Activated CD8-positive, alpha-beta memory T cell treated with anti-CD3 and anti-CD28 coated beads, Interleukin-2, amount 10 ng/mL, durations not matched to agents 7 days and 5 days (primary cell): ENCODE measurements around the gene CIP2A. TPM values are rescaled to one million over a fixed set of nuclear protein-coding genes. Genes with fewer than 3 reads are reported as not detected.
A peak's percentile ranks its signal among the peaks of the same experiment; 100 is the strongest.
"Not testable (repeated sequence)": the region's sequence is repeated elsewhere in the genome, so short reads cannot be mapped to it uniquely, and the experiment has no call there.

Experiments used
- ATAC-seq: fragments of 150-1000 bp; cut with Tn5 transposase; one replicate; pipeline ENCODE4 v1.10.0; 2021; ENCODE audit warnings: moderate library complexity
- CTCF ChIA-PET: fragments of 350-600 bp; sonication (Branson Sonifier 250); formaldehyde crosslinking; loops from one replicate; lab custom pipeline; 2021; ENCODE audit warnings: antibody characterized with exemption; lab: Charles Lee
- DNase-seq: peaks from one replicate; pipeline ENCODE4 v3.0.0-alpha.2; 2020
- H3K27ac Mint-ChIP-seq: one replicate; pipeline ENCODE4 v1.8.0; 2021; ENCODE audit warnings: mild to moderate bottlenecking, mixed read lengths
- H3K27me3 Mint-ChIP-seq: one replicate; pipeline ENCODE4 v1.8.0; 2021; ENCODE audit warnings: mixed read lengths
- H3K36me3 Mint-ChIP-seq: one replicate; pipeline ENCODE4 v1.8.0; 2021; ENCODE audit warnings: mild to moderate bottlenecking, mixed read lengths
- H3K4me1 Mint-ChIP-seq: one replicate; pipeline ENCODE4 v1.8.0; 2021; ENCODE audit warnings: mixed read lengths
- H3K4me3 Mint-ChIP-seq: one replicate; pipeline ENCODE4 v1.8.0; 2021; ENCODE audit warnings: mild to moderate bottlenecking, moderate library complexity, mixed read lengths
- H3K9me3 Mint-ChIP-seq: one replicate; pipeline ENCODE4 v1.8.0; 2022; ENCODE audit warnings: low read depth, mixed read lengths
- total RNA-seq, 2 experiments: library from RNA; stranded (reverse); gene quantifications; one replicate each; pipeline ENCODE4 v1.2.3, GENCODE V29; 2021

Gene CIP2A
- total RNA-seq: 10 to 100 TPM; 66.6 to 71.3 TPM

GRCh38 chr3:108589081-108589997 lies at the start of gene CIP2A, which contains the start of gene DZIP3:
TSS of gene CIP2A (minus strand) at chr3:108589438. CDS start at chr3:108589375, 63 bp downstream.
TSS of gene DZIP3 (plus strand) at chr3:108589722. CDS start at chr3:108605407, 15,685 bp downstream.
- CTCF ChIA-PET: interaction anchor here (1.0 to 3.6 kb wide), 8 partner anchors 10 to 326 kb away, joined by 3 to 39 read pairs (median 6); no protein-coding TSS in a partner anchor
- peaks cover 52% of the 10 kb centered on the region for H3K4me1 Mint-ChIP-seq

GRCh38 chr3:108629974-108630373 lies 40.7 kb upstream of the CIP2A start:
- no peak overlapping the region for H3K4me3 Mint-ChIP-seq
- no peak for DNase-seq
- CTCF ChIA-PET: no interaction called here
- no peak overlapping the region for H3K27ac Mint-ChIP-seq
- H3K36me3 Mint-ChIP-seq: peaks cover 19% of the 10 kb centered on the region
- H3K9me3 Mint-ChIP-seq: no peaks in the 10 kb centered on the region
- no peaks in the 10 kb centered on the region for H3K4me1 Mint-ChIP-seq
- ATAC-seq: no peak
- H3K27me3 Mint-ChIP-seq: no peaks in the 10 kb centered on the region

More at GRCh38 chr3:108589081-108589997, at the start of gene CIP2A, which contains the start of gene DZIP3:
- Mint-ChIP-seq H3K36me3 (peaks cover 23% of the 10 kb centered on the region), H3K27ac (peak within 1 kb of the TSS; percentile 99), H3K27me3 (no peaks in the 10 kb centered on the region), H3K9me3 (no peaks in the 10 kb centered on the region), H3K4me3 (peak within 1 kb of the TSS; percentile 86)
- peak; percentile 95 for DNase-seq
- peak; percentile 89 for ATAC-seq

- Mint-ChIP-seq H3K4me3 (no peak overlapping the region), H3K36me3 (peaks cover 24% of the 10 kb centered on the region)
Observed at GRCh38 chr3:108623504-108623903, 34.3 kb upstream of the CIP2A start.

GRCh38 chr3:108620250-108620649 lies 31.0 kb upstream of the CIP2A start:
- CTCF ChIA-PET: no interaction called here
- Mint-ChIP-seq H3K4me3 (no peak overlapping the region), H3K9me3 (no peaks in the 10 kb centered on the region), H3K27ac (no peak overlapping the region), H3K36me3 (peaks cover 25% of the 10 kb centered on the region), H3K4me1 (no peaks in the 10 kb centered on the region), H3K27me3 (no peaks in the 10 kb centered on the region)
- ATAC-seq (no peak), DNase-seq (no peak)

More at GRCh38 chr3:108623504-108623903, 34.3 kb upstream of the CIP2A start:
- Mint-ChIP-seq H3K9me3 (no peaks in the 10 kb centered on the region), H3K27me3 (no peaks in the 10 kb centered on the region), H3K27ac (no peak overlapping the region), H3K4me1 (no peaks in the 10 kb centered on the region)
- no peak for ATAC-seq
- CTCF ChIA-PET: no interaction called here
- DNase-seq: no peak

GRCh38 chr3:108616090-108616489 lies 26.9 kb upstream of the CIP2A start:
- CTCF ChIA-PET: interaction anchor here (1.7 kb wide), 1 partner anchor 8 kb away, joined by 4 read pairs; no protein-coding TSS in a partner anchor
- H3K9me3 Mint-ChIP-seq, DNase-seq, H3K4me1 Mint-ChIP-seq, ATAC-seq, H3K27me3 Mint-ChIP-seq, H3K27ac Mint-ChIP-seq, H3K4me3 Mint-ChIP-seq: not testable (repeated sequence)
- H3K36me3 Mint-ChIP-seq: peaks cover 21% of the 10 kb centered on the region

GRCh38 chr3:108610651-108611050 lies 21.4 kb upstream of the CIP2A start:
- ATAC-seq (no peak), DNase-seq (no peak)
- Mint-ChIP-seq H3K27me3 (no peaks in the 10 kb centered on the region), H3K9me3 (no peaks in the 10 kb centered on the region), H3K4me1 (peaks cover 3% of the 10 kb centered on the region), H3K36me3 (peaks cover 32% of the 10 kb centered on the region), H3K4me3 (no peak overlapping the region), H3K27ac (no peak overlapping the region)
- CTCF ChIA-PET: interaction anchor here (1.1 kb wide), 1 partner anchor 8 kb away, joined by 3 read pairs; no protein-coding TSS in a partner anchor

- peaks cover 19% of the 10 kb centered on the region for H3K4me1 Mint-ChIP-seq
- no peaks in the 10 kb centered on the region for H3K27me3 Mint-ChIP-seq
- H3K9me3 Mint-ChIP-seq: no peaks in the 10 kb centered on the region
- no peak for ATAC-seq
- no peak overlapping the region for H3K4me3 Mint-ChIP-seq
- CTCF ChIA-PET: no interaction called here
- no peak overlapping the region for H3K27ac Mint-ChIP-seq
- H3K36me3 Mint-ChIP-seq: peaks cover 34% of the 10 kb centered on the region
- no peak for DNase-seq
Observed at GRCh38 chr3:108608750-108609149, 19.5 kb upstream of the CIP2A start.

- Mint-ChIP-seq H3K36me3 (peaks cover 41% of the 10 kb centered on the region), H3K4me1 (peaks cover 46% of the 10 kb centered on the region), H3K4me3 (no peak overlapping the region), H3K9me3 (peaks cover 6% of the 10 kb centered on the region), H3K27ac (no peak overlapping the region), H3K27me3 (no peaks in the 10 kb centered on the region)
- DNase-seq (no peak), ATAC-seq (no peak)
- CTCF ChIA-PET: interaction anchor here (5.0 kb wide), 1 partner anchor 16 kb away, joined by 39 read pairs; the partner anchor contains the start of genes CIP2A and DZIP3
Observed at GRCh38 chr3:108605491-108605890, 16.3 kb upstream of the CIP2A start.

GRCh38 chr3:108605028-108605427 lies 15.8 kb upstream of the CIP2A start:
- Mint-ChIP-seq H3K36me3 (peaks cover 37% of the 10 kb centered on the region), H3K27ac (no peak overlapping the region), H3K27me3 (no peaks in the 10 kb centered on the region), H3K9me3 (peaks cover 6% of the 10 kb centered on the region), H3K4me1 (peaks cover 50% of the 10 kb centered on the region), H3K4me3 (no peak overlapping the region)
- CTCF ChIA-PET: interaction anchor here (1.6 to 5.0 kb wide), 2 partner anchors 16 to 57 kb away, joined by 4 to 39 read pairs; partner anchors contain the start of genes CIP2A and DZIP3
- ATAC-seq (no peak), DNase-seq (no peak)

- H3K4me3 Mint-ChIP-seq: peak overlapping the region; percentile 61
- no peak for DNase-seq
- H3K36me3 Mint-ChIP-seq: peaks cover 34% of the 10 kb centered on the region
Observed at GRCh38 chr3:108603691-108604090, 14.5 kb upstream of the CIP2A start.

GRCh38 chr3:108602935-108603294 lies 13.7 kb upstream of the CIP2A start:
- no peak for DNase-seq
- ATAC-seq: peak; percentile 7
- H3K9me3 Mint-ChIP-seq: peaks cover 6% of the 10 kb centered on the region
- no peaks in the 10 kb centered on the region for H3K27me3 Mint-ChIP-seq
- peak overlapping the region; percentile 68 for H3K4me3 Mint-ChIP-seq
- peaks cover 33% of the 10 kb centered on the region for H3K36me3 Mint-ChIP-seq
- CTCF ChIA-PET: interaction anchor here (0.7 to 5.0 kb wide), 10 partner anchors 8 to 312 kb away, joined by 3 to 39 read pairs (median 6); partner anchors contain the start of genes CIP2A and DZIP3
- H3K27ac Mint-ChIP-seq: peak overlapping the region; percentile 88
- H3K4me1 Mint-ChIP-seq: peaks cover 66% of the 10 kb centered on the region

More at GRCh38 chr3:108603691-108604090, 14.5 kb upstream of the CIP2A start:
- Mint-ChIP-seq H3K4me1 (peaks cover 62% of the 10 kb centered on the region), H3K27me3 (no peaks in the 10 kb centered on the region), H3K9me3 (peaks cover 6% of the 10 kb centered on the region), H3K27ac (peak overlapping the region; percentile 77)
- CTCF ChIA-PET: interaction anchor here (1.2 to 5.0 kb wide), 7 partner anchors 9 to 312 kb away, joined by 3 to 39 read pairs (median 5); partner anchors contain the start of genes CIP2A and DZIP3
- ATAC-seq: peak; percentile 46

- ATAC-seq (peak; percentile 77), DNase-seq (peak; percentile 72)
- CTCF ChIA-PET: interaction anchor here (1.2 to 5.0 kb wide), 8 partner anchors 8 to 313 kb away, joined by 3 to 39 read pairs (median 6); partner anchors contain the start of genes CIP2A and DZIP3
- Mint-ChIP-seq H3K27ac (peak overlapping the region; percentile 88), H3K27me3 (no peaks in the 10 kb centered on the region), H3K4me1 (peaks cover 66% of the 10 kb centered on the region), H3K9me3 (peaks cover 6% of the 10 kb centered on the region), H3K36me3 (peaks cover 29% of the 10 kb centered on the region), H3K4me3 (peak overlapping the region; percentile 68)
Observed at GRCh38 chr3:108602249-108602934, 13.2 kb upstream of the CIP2A start.
